H1 (cell line): ENCODE results near the gene SPATA4. TPM values are rescaled to one million over a fixed set of nuclear protein-coding genes. Genes with fewer than 3 reads are reported as not detected.
A peak's percentile ranks its signal among the peaks of the same experiment; 100 is the strongest.

Experiments
- CHD7 ChIP-seq: fragments of 300-600 bp; sonication (generic); IDR thresholded peaks from 2 replicates; pipeline ENCODE4 v1.7.1; 2012; ENCODE audit warnings: low read length, moderate library complexity, mild to moderate bottlenecking, inconsistent platforms; ENCODE audit not compliant: insufficient replicate concordance
- CTCF ChIP-seq, 3 experiments: IDR thresholded peaks; 1 replicate in 2 of 3; 2 replicates in 1 of 3; pipeline versions ENCODE4 v1.5.1 to v1.6.1; 2011; ENCODE audit warnings: low read length in 3 of 3, mild to moderate bottlenecking in 3 of 3, inconsistent platforms in 2 of 3, low read depth in 1 of 3, moderate library complexity in 1 of 3; ENCODE audit not compliant: insufficient read depth in 1 of 3; ENCODE audit errors: control extremely low read depth in 1 of 3
- GTF2F1 ChIP-seq: IDR thresholded peaks from 2 replicates; pipeline ENCODE4 v1.6.1; 2012; ENCODE audit warnings: low read depth, low read length, improper control_type of control experiment, borderline replicate concordance
- SRF ChIP-seq: IDR thresholded peaks from 2 replicates; pipeline ENCODE4 v1.6.1; 2011; ENCODE audit warnings: mild to moderate bottlenecking, low read depth, low read length, moderate library complexity
- TBP ChIP-seq: IDR thresholded peaks from 2 replicates; pipeline ENCODE4 v1.6.1; 2011; ENCODE audit warnings: low read depth, low read length, improper control_type of control experiment
- USF2 ChIP-seq: IDR thresholded peaks from 2 replicates; pipeline ENCODE4 v1.6.1; 2011; ENCODE audit warnings: low read length, improper control_type of control experiment
- polyA plus RNA-seq, 7 experiments: library from polyadenylated mRNA; depleted of rRNA in 3 of 7; stranded (reverse) in 5 of 7; unstranded in 2 of 7; fragments of >200 nt in 5 of 7; fragments of 200-250 nt in 2 of 7; gene quantifications; 1 replicate in 5 of 7; 2 replicates in 1 of 7; 4 replicates in 1 of 7; pipeline versions ENCODE4 v1.2.1 to v1.2.3, GENCODE V29; 2011 to 2013; ENCODE audit warnings: missing spikeins in 2 of 7, mixed read lengths in 2 of 7
- total RNA-seq: library from RNA; stranded (reverse); fragmentation: NEBNext Ultra II Directional; extraction: Animal tissue kit (Norgen Biotek cat#: 25700); gene quantifications from 2 replicates; pipeline ENCODE4 v1.2.1, GENCODE V29; 2021

SPATA4 gene
- total and polyA plus RNA-seq, 2 of the 8 experiments (the other 6 are each of a cell fraction or from before 2014, with no cell fraction given), result not detected

GRCh38 chr4:176195184-176195978, at the start of gene SPATA4 (continued):
- TF ChIP-seq CHD7, result no peak
- TF ChIP-seq TBP, result peak; percentile 75
- TF ChIP-seq SRF, result no peak
- TF ChIP-seq CTCF (IDR thresholded peaks at IDR 0.05; ENCODE audit: control extremely low read depth in 1 of 3, insufficient read depth in 1 of 3, low read depth in 1 of 3, low read length in 3 of 3), result no peak
- no peak for TF ChIP-seq GTF2F1
- no peak for TF ChIP-seq USF2
